GM19452 (cell line): Measurements from ENCODE around the gene CSF3R.
"Not testable (repeated sequence)": the region's sequence is repeated elsewhere in the genome, so short reads cannot be mapped to it uniquely, and the experiment has no call there.

Experiments
- ATAC-seq: cut with Tn5 transposase; IDR thresholded peaks from one replicate; pipeline ENCODE4 v1.9.1; 2021; ENCODE audit not compliant: unreplicated experiment

CSF3R gene

GRCh38 chr1:36513676-36514473, 31.2 kb upstream of the CSF3R start:
- ATAC-seq: no peak

- no peak for ATAC-seq
These were observed 30.1 kb upstream of the CSF3R start for GRCh38 chr1:36512842-36513241.

- no peak for ATAC-seq
These were observed 29.4 kb upstream of the CSF3R start for GRCh38 chr1:36511804-36512798.

- not testable (repeated sequence) for ATAC-seq
These were observed 28.5 kb upstream of the CSF3R start for GRCh38 chr1:36511220-36511619.

- no peak for ATAC-seq
These were observed 27.7 kb upstream of the CSF3R start for GRCh38 chr1:36510418-36510817.

GRCh38 chr1:36508257-36508656, 25.5 kb upstream of the CSF3R start:
- no peak for ATAC-seq

GRCh38 chr1:36506276-36506920, 23.7 kb upstream of the CSF3R start:
- no peak for ATAC-seq

GRCh38 chr1:36503733-36504132, 21.0 kb upstream of the CSF3R start:
- no peak for ATAC-seq

GRCh38 chr1:36503159-36503558, 20.4 kb upstream of the CSF3R start:
- ATAC-seq: no peak

GRCh38 chr1:36502616-36503015, 19.9 kb upstream of the CSF3R start:
- ATAC-seq: no peak

- not testable (repeated sequence) for ATAC-seq
These were observed 19.2 kb upstream of the CSF3R start for GRCh38 chr1:36501911-36502310.

- ATAC-seq: no peak
These were observed 14.5 kb upstream of the CSF3R start for GRCh38 chr1:36497207-36497606.

GRCh38 chr1:36494971-36495370, 12.3 kb upstream of the CSF3R start:
- ATAC-seq: no peak

- ATAC-seq: no peak
These were observed 10.8 kb upstream of the CSF3R start for GRCh38 chr1:36493524-36493923.

GRCh38 chr1:36492491-36492890, 9.8 kb upstream of the CSF3R start:
- ATAC-seq: no peak

GRCh38 chr1:36489258-36490051, 6.7 kb upstream of the CSF3R start:
- not testable (repeated sequence) for ATAC-seq

GRCh38 chr1:36487906-36488305, 5.2 kb upstream of the CSF3R start:
- no peak for ATAC-seq

GRCh38 chr1:36487336-36487725, 4.6 kb upstream of the CSF3R start:
- not testable (repeated sequence) for ATAC-seq

GRCh38 chr1:36486439-36487335, 4.0 kb upstream of the CSF3R start:
- no peak for ATAC-seq

GRCh38 chr1:36486093-36486438, 3.4 kb upstream of the CSF3R start:
- ATAC-seq: no peak
